HG03442 (cell line): ENCODE measurements around the gene ARTN.

Experiments used
- ATAC-seq: cut with Tn5 transposase; IDR thresholded peaks from one replicate; pipeline ENCODE4 v1.9.1; 2021; ENCODE audit warnings: mild to moderate bottlenecking, moderate library complexity; ENCODE audit not compliant: unreplicated experiment

The ARTN gene

GRCh38 chr1:43982808-43983207 is 49.2 kb downstream of the ARTN start:
- ATAC-seq = no peak

- no peak for ATAC-seq
Observed at GRCh38 chr1:43983253-43983899, 49.8 kb downstream of the ARTN start.

- ATAC-seq = no peak
Observed at GRCh38 chr1:43984855-43985254, 51.3 kb downstream of the ARTN start.

- ATAC-seq = no peak
Observed at GRCh38 chr1:43985984-43986595, 52.5 kb downstream of the ARTN start.

GRCh38 chr1:43986712-43987111 is 53.1 kb downstream of the ARTN start:
- no peak for ATAC-seq
